IMR-90 (cell line): ENCODE results near the gene RFC2. TPM values are rescaled to one million over a fixed set of nuclear protein-coding genes. Genes with fewer than 3 reads are reported as not detected.

Experiments used
- ATAC-seq: fragments of 200-7000 bp; cut with Tn5 transposase; 2 replicates; pipeline ENCODE4 v1.9.1; 2020; ENCODE audit warnings: low read depth, mild to moderate bottlenecking, moderate library complexity
- BruUV-seq: library from RNA; stranded (reverse); fragments of 400-500 nt; replicated peaks from 2 replicates; lab custom pipeline; 2021; lab: Mats Ljungman, UMichigan
- CTCF ChIA-PET: fragments of 300-600 bp; formaldehyde crosslinking; extraction: SDS; loops from one replicate; lab custom pipeline; 2021; ENCODE audit warnings: antibody characterized with exemption; lab: Yijun Ruan, JAX
- POLR2A ChIA-PET: fragments of 300-600 bp; sonication (Branson Sonifier 250); formaldehyde crosslinking; loops from one replicate; lab custom pipeline; 2022; ENCODE audit warnings: antibody characterized with exemption; ENCODE audit not compliant: unreplicated experiment; lab: Charles Lee
- DNase-seq: peaks from one replicate; pipeline ENCODE4 v3.0.0; 2013
- H2AFZ ChIP-seq: replicated peaks from 2 replicates; pipeline ENCODE3; 2013; ENCODE audit warnings: low read length, mild to moderate bottlenecking; ENCODE audit not compliant: poor library complexity
- H2AK5ac ChIP-seq: 2 replicates; pipeline ENCODE4 v1.6.1; 2013; ENCODE audit warnings: low read depth, low read length, inconsistent platforms
- H2AK9ac ChIP-seq: replicated peaks from 2 replicates; pipeline ENCODE3; 2013; ENCODE audit warnings: mild to moderate bottlenecking, low read depth, low read length, moderate library complexity; ENCODE audit not compliant: poor library complexity
- H2BK120ac ChIP-seq: 2 replicates; pipeline ENCODE4 v1.6.1; 2013; ENCODE audit warnings: low read depth, low read length, inconsistent platforms
- H2BK15ac ChIP-seq: 3 replicates; pipeline ENCODE4 v1.6.1; 2013; ENCODE audit warnings: low read depth, low read length, inconsistent platforms
- H2BK20ac ChIP-seq: 2 replicates; pipeline ENCODE4 v1.6.1; 2013; ENCODE audit warnings: low read depth, mild to moderate bottlenecking, inconsistent platforms, low read length, moderate library complexity
- H2BK5ac ChIP-seq: 2 replicates; pipeline ENCODE4 v1.6.1; 2013; ENCODE audit warnings: mild to moderate bottlenecking, low read depth, low read length, inconsistent platforms; ENCODE audit not compliant: poor library complexity, severe bottlenecking
- H3K14ac ChIP-seq: replicated peaks from 2 replicates; pipeline ENCODE4 v1.6.1; 2013; ENCODE audit warnings: low read depth, low read length, inconsistent platforms
- H3K18ac ChIP-seq: 2 replicates; pipeline ENCODE4 v1.6.1; 2013; ENCODE audit warnings: low read depth, low read length, control low read depth
- H3K23ac ChIP-seq: 2 replicates; pipeline ENCODE4 v1.6.1; 2013; ENCODE audit warnings: low read depth, low read length, inconsistent platforms
- H3K27ac ChIP-seq: 2 replicates; pipeline ENCODE4 v1.5.1; 2013; ENCODE audit warnings: mild to moderate bottlenecking, control low read depth, low read length; ENCODE audit not compliant: insufficient read depth
- H3K27me3 ChIP-seq: 2 replicates; pipeline ENCODE4 v1.6.1; 2013; ENCODE audit warnings: low read length; ENCODE audit not compliant: control insufficient read depth, insufficient read depth
- H3K36me3 ChIP-seq: 2 replicates; pipeline ENCODE4 v1.6.1; 2013; ENCODE audit warnings: low read length, mixed read lengths; ENCODE audit not compliant: control insufficient read depth, insufficient read depth
- H3K4ac ChIP-seq: 2 replicates; pipeline ENCODE4 v1.6.1; 2013; ENCODE audit warnings: low read depth, low read length, inconsistent platforms
- H3K4me1 ChIP-seq: 2 replicates; pipeline ENCODE4 v1.6.1; 2013; ENCODE audit warnings: low read length, mixed read lengths; ENCODE audit not compliant: control insufficient read depth, insufficient read depth
- H3K4me2 ChIP-seq: 2 replicates; pipeline ENCODE4 v1.6.1; 2013; ENCODE audit warnings: low read depth, mild to moderate bottlenecking, control low read depth, low read length, moderate library complexity
- H3K4me3 ChIP-seq: 2 replicates; pipeline ENCODE4 v1.5.1; 2013; ENCODE audit warnings: low read depth, mild to moderate bottlenecking, control low read depth, low read length, moderate library complexity; ENCODE audit not compliant: insufficient read depth
- H3K56ac ChIP-seq: 2 replicates; pipeline ENCODE4 v1.6.1; 2013; ENCODE audit warnings: low read length, inconsistent platforms; ENCODE audit not compliant: insufficient read depth; ENCODE audit errors: extremely low read depth
- H3K79me1 ChIP-seq, 2 experiments: 2 replicates each; pipeline ENCODE4 v1.6.1; 2013; ENCODE audit warnings: low read length in 2 of 2, inconsistent platforms in 1 of 2, low read depth in 1 of 2
- H3K9ac ChIP-seq: 2 replicates; pipeline ENCODE4 v1.6.1; 2013; ENCODE audit warnings: low read depth, low read length, control low read depth
- H3K9me1 ChIP-seq: 2 replicates; pipeline ENCODE4 v1.6.1; 2013; ENCODE audit warnings: low read length, inconsistent platforms; ENCODE audit not compliant: insufficient read depth
- H3K9me3 ChIP-seq: 2 replicates; pipeline ENCODE4 v1.6.1; 2013; ENCODE audit warnings: low read length; ENCODE audit not compliant: control insufficient read depth, insufficient read depth
- H4K20me1 ChIP-seq: 2 replicates; pipeline ENCODE4 v1.6.1; 2013; ENCODE audit warnings: low read length, inconsistent platforms; ENCODE audit not compliant: insufficient read depth
- H4K5ac ChIP-seq: 2 replicates; pipeline ENCODE4 v1.6.1; 2013; ENCODE audit warnings: mild to moderate bottlenecking, low read depth, low read length, control low read depth
- H4K8ac ChIP-seq, 2 experiments: 2 replicates each; pipeline ENCODE4 v1.6.1; 2013; ENCODE audit warnings: low read depth in 2 of 2, low read length in 2 of 2, control low read depth in 1 of 2, inconsistent platforms in 1 of 2
- H4K91ac ChIP-seq: 2 replicates; pipeline ENCODE4 v1.6.1; 2013; ENCODE audit warnings: low read depth, low read length, inconsistent platforms; ENCODE audit not compliant: insufficient read depth
- RAD21 ChIP-seq: IDR thresholded peaks from 2 replicates; pipeline ENCODE4 v1.6.1; 2012; ENCODE audit warnings: low read length, improper control_type of control experiment
- USF2 ChIP-seq: fragments of 150-350 bp; IDR thresholded peaks from 2 replicates; pipeline ENCODE4 v1.6.1; 2017; ENCODE audit warnings: mild to moderate bottlenecking, antibody characterized with exemption, low read length, low read depth
- WGBS, 2 experiments: methylation state at CpG; one replicate each; pipeline versions ENCODE4 v1.1.5 to v1.1.7; 2013; ENCODE audit warnings: missing lambda C conversion rate in 2 of 2; ENCODE audit not compliant: insufficient read length in 1 of 2; ENCODE audit errors: extremely low coverage in 2 of 2; 5-methylcytosine and 5-hydroxymethylcytosine counted together
- dilution Hi-C: fragments of 300-500 bp; cut with HindIII; formaldehyde crosslinking; loops from one replicate; pipeline ENCODE4 v1.14.3; 2018; ENCODE audit warnings: low sequenced_read_pairs; ENCODE audit not compliant: unreplicated experiment
- in situ Hi-C: fragments of 300-500 bp; cut with MboI; formaldehyde crosslinking; loops from 3 replicates; pipeline ENCODE4 v1.14.3; 2019; ENCODE audit warnings: low sequenced_read_pairs, inconsistent platforms, mixed read lengths
- intact Hi-C: fragments of 100-400 bp; cut with micrococcal nuclease; formaldehyde crosslinking; loops from 2 replicates; pipeline ENCODE4 v1.10.0; 2022
- polyA plus RNA-seq, 3 experiments: library from polyadenylated mRNA; depleted of rRNA; stranded (reverse); fragments of >200 nt; gene quantifications; 2 replicates each; pipeline ENCODE4 v1.2.3, GENCODE V29; 2012; ENCODE audit warnings: low replicate concordance in 1 of 3
- total RNA-seq: library from RNA; depleted of rRNA; stranded (reverse); fragments of >200 nt; gene quantifications from 2 replicates; pipeline ENCODE4 v1.2.3, GENCODE V29; 2012

The RFC2 gene
- total and polyA plus RNA-seq, 2 of the 4 experiments (the other 2 are of a cell fraction) = 25.2 to 37.8 TPM

DNA sequence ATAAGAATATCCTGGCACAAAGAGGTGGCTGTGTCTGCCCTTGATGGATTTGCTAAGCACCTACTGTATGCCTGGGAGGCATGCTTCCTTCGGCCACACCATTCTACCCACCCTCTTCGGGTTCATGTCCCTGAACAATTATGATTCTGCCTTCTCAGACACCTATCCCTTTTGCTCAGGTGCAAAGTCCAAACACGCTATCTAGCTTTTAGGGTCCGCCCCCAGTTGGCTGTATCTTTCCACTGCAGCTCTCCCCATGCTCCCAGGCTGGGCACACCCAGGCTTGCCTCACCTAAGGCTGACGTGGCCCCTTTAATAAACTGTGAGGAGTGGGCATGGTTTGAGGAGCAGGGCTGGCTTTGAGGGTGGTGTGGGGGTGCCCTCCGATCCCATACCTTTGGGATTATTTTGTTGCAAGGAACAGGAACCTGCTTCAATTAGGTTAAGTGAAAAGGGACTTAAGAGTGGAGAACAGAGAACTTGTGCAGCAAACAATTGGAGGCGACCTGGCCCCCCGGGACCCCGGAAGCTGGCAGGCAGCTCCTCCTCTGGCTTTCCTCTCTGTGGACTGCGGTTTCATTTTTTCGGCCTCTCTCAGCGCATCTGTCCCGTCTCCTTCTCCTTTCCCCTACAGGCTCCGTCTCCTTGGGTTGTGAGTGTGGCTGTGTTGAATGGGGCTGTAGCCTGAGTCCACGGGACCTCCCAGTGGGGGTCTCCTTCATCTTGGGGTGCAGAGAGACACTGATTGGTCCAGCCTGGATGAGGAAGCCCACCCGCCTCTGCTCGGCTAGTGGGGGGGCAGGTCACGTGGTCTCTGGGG lies 38.8 kb upstream of the RFC2 start:
- no peak overlapping the region for H3K4ac ChIP-seq
- 0 out of 2 replicates have a peak, but pooled peaks cover 3% of the 10 kb centered on the region for H3K36me3 ChIP-seq
- H4K8ac ChIP-seq = no peak overlapping the region
- no peak for ATAC-seq
- dilution Hi-C loops (no loop called here), in situ Hi-C loops (no loop called here), intact Hi-C loops (loop anchor here (5.0 kb wide), 1 partner anchor 86 kb away; no protein-coding TSS in a partner anchor)
- no peak overlapping the region; the same call in 1 of the 2 replicates for H3K4me2 ChIP-seq
- BruUV-seq = no TSS peak
- H2AFZ ChIP-seq = peak overlapping the region; percentile 48
- H4K91ac ChIP-seq = no peak overlapping the region
- H4K20me1 ChIP-seq = peaks cover 79% of the 10 kb centered on the region
- H3K27me3 ChIP-seq = no peaks in the 10 kb centered on the region
- H2AK9ac ChIP-seq = peak overlapping the region; percentile 48
- H3K18ac ChIP-seq = no peak overlapping the region
- no peak for DNase-seq
- H2BK15ac ChIP-seq = no peak overlapping the region
- H3K56ac ChIP-seq = no peak overlapping the region
- H2AK5ac ChIP-seq = peak overlapping the region; percentile 90
- H3K23ac ChIP-seq = no peak overlapping the region
- H3K79me1 ChIP-seq = peaks cover 10 to 88% of the 10 kb centered on the region in 2 experiments
- H4K5ac ChIP-seq = no peak overlapping the region
- WGBS, 2 experiments = 89% methylated on average over 6 of the region's 18 CpGs; no CpG with 5 or more reads in 1 of the 2 experiments
- no peak overlapping the region for H2BK5ac ChIP-seq
- no peak overlapping the region for H2BK120ac ChIP-seq
- no peak overlapping the region for H3K4me3 ChIP-seq
- TF ChIP-seq USF2 (0 out of 2 replicates have a peak, but pooled peaks have one; percentile 23), RAD21 (no peak)
- H3K27ac ChIP-seq = no peak overlapping the region
- H3K9ac ChIP-seq = no peak overlapping the region
- H3K9me3 ChIP-seq = no peaks in the 10 kb centered on the region
- peaks cover 31% of the 10 kb centered on the region for H3K9me1 ChIP-seq
- H3K4me1 ChIP-seq = peaks cover 28% of the 10 kb centered on the region
- CTCF ChIA-PET = interaction anchor here (0.6 kb wide), 1 partner anchor 90 kb away, joined by 5 read pairs; no protein-coding TSS in a partner anchor
- H2BK20ac ChIP-seq = no peak overlapping the region
- POLR2A ChIA-PET = no interaction called here
- H3K14ac ChIP-seq = no peak overlapping the region; the same call in 1 of the 2 replicates
